Ovary (tissue), 3 donors: ENCODE results near the gene RNF34.

Source experiments
- POLR2A ChIP-seq: fragments of 450-650 bp; IDR thresholded peaks from one replicate; pipeline ENCODE4 v1.6.1; 2017; ENCODE audit warnings: antibody characterized with exemption, mild to moderate bottlenecking, moderate library complexity
- TF ChIP-seq, protein P1 (sequence below), 3 donors: fragments of 450-650 bp in 2 of 3; fragments of 200-600 bp in 1 of 3; IDR thresholded peaks; one replicate each; pipeline versions ENCODE4 v1.5.1 to v1.8.0; 2016 to 2022; ENCODE audit warnings: antibody characterized with exemption in 3 of 3, mild to moderate bottlenecking in 1 of 3
- donor health status: DM: no; HTN: no; CAD: no.

DNA sequence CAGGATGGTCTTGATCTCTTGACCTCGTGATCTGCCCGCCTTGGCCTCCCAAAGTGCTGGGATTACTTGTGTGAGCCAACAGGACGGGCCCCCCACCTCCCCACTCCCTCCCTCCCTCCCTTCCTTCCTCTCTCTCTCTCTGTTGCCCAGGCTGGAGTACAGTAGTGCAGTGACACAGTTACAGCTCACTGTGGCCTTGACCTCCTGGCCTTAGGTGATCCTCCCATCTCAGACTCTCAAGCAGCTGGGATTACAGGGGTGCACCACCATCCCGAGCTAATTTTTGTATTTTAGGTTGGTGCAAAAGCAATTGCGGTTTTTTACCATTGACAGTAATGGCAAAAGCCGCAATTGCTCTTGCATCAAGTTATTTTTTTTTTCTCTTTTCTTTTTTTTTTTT, 28.5 kb upstream of the RNF34 start:
- TF ChIP-seq, protein P1, sequence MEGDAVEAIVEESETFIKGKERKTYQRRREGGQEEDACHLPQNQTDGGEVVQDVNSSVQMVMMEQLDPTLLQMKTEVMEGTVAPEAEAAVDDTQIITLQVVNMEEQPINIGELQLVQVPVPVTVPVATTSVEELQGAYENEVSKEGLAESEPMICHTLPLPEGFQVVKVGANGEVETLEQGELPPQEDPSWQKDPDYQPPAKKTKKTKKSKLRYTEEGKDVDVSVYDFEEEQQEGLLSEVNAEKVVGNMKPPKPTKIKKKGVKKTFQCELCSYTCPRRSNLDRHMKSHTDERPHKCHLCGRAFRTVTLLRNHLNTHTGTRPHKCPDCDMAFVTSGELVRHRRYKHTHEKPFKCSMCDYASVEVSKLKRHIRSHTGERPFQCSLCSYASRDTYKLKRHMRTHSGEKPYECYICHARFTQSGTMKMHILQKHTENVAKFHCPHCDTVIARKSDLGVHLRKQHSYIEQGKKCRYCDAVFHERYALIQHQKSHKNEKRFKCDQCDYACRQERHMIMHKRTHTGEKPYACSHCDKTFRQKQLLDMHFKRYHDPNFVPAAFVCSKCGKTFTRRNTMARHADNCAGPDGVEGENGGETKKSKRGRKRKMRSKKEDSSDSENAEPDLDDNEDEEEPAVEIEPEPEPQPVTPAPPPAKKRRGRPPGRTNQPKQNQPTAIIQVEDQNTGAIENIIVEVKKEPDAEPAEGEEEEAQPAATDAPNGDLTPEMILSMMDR (IDR thresholded peaks at IDR 0.05), result no peak
- no peak for TF ChIP-seq POLR2A
